Measurements from ENCODE around the gene MAGEA2B.
"Not testable (repeated sequence)": the region's sequence is repeated elsewhere in the genome, so short reads cannot be mapped to it uniquely, and the experiment has no call there.

The MAGEA2B gene

GRCh38 chrX:152758918-152759317, 44.5 kb downstream of the MAGEA2B start, which contains the start of gene CSAG3:
TSS of gene CSAG3 (plus strand) at chrX:152759218.
- not testable (repeated sequence) for DNase-seq

- not testable (repeated sequence) for DNase-seq
These were observed 45.1 kb downstream of the MAGEA2B start for GRCh38 chrX:152759544-152759943.

GRCh38 chrX:152761582-152761981, 47.2 kb downstream of the MAGEA2B start:
- not testable (repeated sequence) for DNase-seq

- not testable (repeated sequence) for DNase-seq
These were observed 52.1 kb downstream of the MAGEA2B start for GRCh38 chrX:152766562-152766961.
